CD8-positive, alpha-beta memory T cell (primary cell): ENCODE measurements around the gene GJA4. TPM values are rescaled to one million over a fixed set of nuclear protein-coding genes. Genes with fewer than 3 reads are reported as not detected.

Experiments
- polyA plus RNA-seq: library from polyadenylated mRNA; unstranded; fragments of 300-500 nt; fragmentation: Illumina TruSeq; gene quantifications from one replicate; pipeline ENCODE4 v1.2.3, GENCODE V29; 2021
- total RNA-seq, 2 experiments: library from RNA; stranded (reverse); gene quantifications; one replicate each; pipeline ENCODE4 v1.2.3, GENCODE V29; 2021

The GJA4 gene
- total and polyA plus RNA-seq, 3 experiments from 2014 or later: not detected

Other genes starting within 250 kb of the GJA4 start
- gene GJB5, start 38.0 kb upstream of the GJA4 start, total RNA-seq: not detected
- not detected for gene GJB5, start 38.0 kb upstream of the GJA4 start, polyA plus RNA-seq
- gene GJB4, start 33.3 kb upstream of the GJA4 start, total RNA-seq: not detected
- not detected for gene GJB4, start 33.3 kb upstream of the GJA4 start, polyA plus RNA-seq
- gene GJB3, start 11.8 kb upstream of the GJA4 start, total RNA-seq: not detected
- not detected for gene GJB3, start 11.8 kb upstream of the GJA4 start, polyA plus RNA-seq
- 10 to 100 TPM; 76.3 to 79.1 TPM for gene SMIM12, start 66.8 kb downstream of the GJA4 start, total RNA-seq
- 92.7 TPM for gene SMIM12, start 66.8 kb downstream of the GJA4 start, polyA plus RNA-seq
- gene DLGAP3, start 136.7 kb downstream of the GJA4 start, total RNA-seq: under 1 TPM; 0.59 to 0.82 TPM
- not detected for gene DLGAP3, start 136.7 kb downstream of the GJA4 start, polyA plus RNA-seq
- gene TMEM35B, start 192.3 kb downstream of the GJA4 start, total RNA-seq: 10 to 100 TPM; 31.3 to 32.0 TPM
- gene TMEM35B, start 192.3 kb downstream of the GJA4 start, polyA plus RNA-seq: 237 TPM
- gene ZMYM6, start 238.9 kb downstream of the GJA4 start, total RNA-seq: 10 to 100 TPM; 14.3 to 17.6 TPM
- 8.1 TPM for gene ZMYM6, start 238.9 kb downstream of the GJA4 start, polyA plus RNA-seq